Measurements from ENCODE around the gene PPP1R12C.

Gene PPP1R12C

DNA sequence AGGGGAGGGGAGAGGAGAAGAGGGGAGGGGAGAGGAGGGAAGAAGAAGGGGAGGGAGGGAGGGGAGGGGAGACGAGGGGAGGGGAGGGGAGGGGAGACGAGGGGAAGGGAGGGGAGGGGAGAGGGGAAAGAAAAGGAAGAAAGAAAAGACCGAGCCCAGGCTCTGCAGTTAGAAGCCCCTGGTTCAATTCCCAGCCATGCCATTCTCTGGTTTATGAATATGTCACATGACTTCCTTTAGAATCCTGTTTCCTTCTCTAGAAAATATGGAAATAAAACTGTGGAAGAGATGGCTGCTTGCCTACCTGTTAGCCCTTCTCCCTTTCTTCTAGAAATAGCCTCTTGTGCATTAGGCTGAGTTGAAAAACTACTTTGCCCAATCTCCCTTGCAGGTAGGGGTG lies 17.3 kb upstream of the PPP1R12C start:
- TF ChIP-seq MAX (IDR thresholded peaks at IDR 0.05; ENCODE audit: low read depth, low read length) (no peak), MYC (IDR thresholded peaks at IDR 0.05; ENCODE audit: low read depth, low read length) (no peak), POLR2A (IDR thresholded peaks at IDR 0.05; ENCODE audit: extremely low read depth, insufficient read length) (no peak)
- TF ChIP-seq, protein P1, sequence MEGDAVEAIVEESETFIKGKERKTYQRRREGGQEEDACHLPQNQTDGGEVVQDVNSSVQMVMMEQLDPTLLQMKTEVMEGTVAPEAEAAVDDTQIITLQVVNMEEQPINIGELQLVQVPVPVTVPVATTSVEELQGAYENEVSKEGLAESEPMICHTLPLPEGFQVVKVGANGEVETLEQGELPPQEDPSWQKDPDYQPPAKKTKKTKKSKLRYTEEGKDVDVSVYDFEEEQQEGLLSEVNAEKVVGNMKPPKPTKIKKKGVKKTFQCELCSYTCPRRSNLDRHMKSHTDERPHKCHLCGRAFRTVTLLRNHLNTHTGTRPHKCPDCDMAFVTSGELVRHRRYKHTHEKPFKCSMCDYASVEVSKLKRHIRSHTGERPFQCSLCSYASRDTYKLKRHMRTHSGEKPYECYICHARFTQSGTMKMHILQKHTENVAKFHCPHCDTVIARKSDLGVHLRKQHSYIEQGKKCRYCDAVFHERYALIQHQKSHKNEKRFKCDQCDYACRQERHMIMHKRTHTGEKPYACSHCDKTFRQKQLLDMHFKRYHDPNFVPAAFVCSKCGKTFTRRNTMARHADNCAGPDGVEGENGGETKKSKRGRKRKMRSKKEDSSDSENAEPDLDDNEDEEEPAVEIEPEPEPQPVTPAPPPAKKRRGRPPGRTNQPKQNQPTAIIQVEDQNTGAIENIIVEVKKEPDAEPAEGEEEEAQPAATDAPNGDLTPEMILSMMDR (IDR thresholded peaks at IDR 0.05; ENCODE audit: low read depth, low read length) = no peak
- no peak for DNase-seq (ENCODE audit: low read depth)
- no peak overlapping the region for H3K4me3 ChIP-seq (ENCODE audit: low read depth, low read length)

- no peak for TF ChIP-seq MYC (IDR thresholded peaks at IDR 0.05; ENCODE audit: low read depth, low read length)
- TF ChIP-seq POLR2A (IDR thresholded peaks at IDR 0.05; ENCODE audit: extremely low read depth, insufficient read length) = no peak
- TF ChIP-seq, protein P1 (IDR thresholded peaks at IDR 0.05; ENCODE audit: low read depth, low read length) = no peak
- DNase-seq (ENCODE audit: low read depth) = no peak
- no peak overlapping the region for H3K4me3 ChIP-seq (ENCODE audit: low read depth, low read length)
Observed at GRCh38 chr19:55133639-55134444, 16.4 kb upstream of the PPP1R12C start.

- TF ChIP-seq, protein P1 (IDR thresholded peaks at IDR 0.05; ENCODE audit: low read depth, low read length) = peak; percentile 27
- TF ChIP-seq MAX (IDR thresholded peaks at IDR 0.05; ENCODE audit: low read depth, low read length) = no peak
- DNase-seq (ENCODE audit: low read depth) = peak; percentile 31
- no peak overlapping the region for H3K4me3 ChIP-seq (ENCODE audit: low read depth, low read length)
Observed at GRCh38 chr19:55132453-55133129, 15.2 kb upstream of the PPP1R12C start.

DNA sequence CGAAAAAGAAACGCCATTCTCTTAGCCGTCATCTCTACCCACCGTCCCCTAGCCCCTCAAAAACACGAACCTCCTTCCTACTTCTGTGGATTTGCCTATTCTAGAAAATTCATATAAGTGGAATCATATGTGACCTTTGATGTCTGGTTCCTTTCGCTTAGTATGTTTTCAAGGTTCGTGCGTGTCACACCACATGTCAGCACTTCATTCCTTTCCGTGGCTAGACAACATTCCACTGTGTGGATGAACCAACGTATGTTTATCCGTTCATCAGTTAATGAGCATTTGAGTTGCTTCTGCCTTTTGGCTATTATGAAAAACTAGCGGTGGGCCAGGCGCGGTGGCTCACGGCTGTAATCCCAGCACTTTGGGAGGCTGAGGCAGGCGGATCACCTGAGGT lies 14.0 kb upstream of the PPP1R12C start:
- H3K4me3 ChIP-seq (ENCODE audit: low read depth, low read length) = no peak overlapping the region
- no peak for TF ChIP-seq MAX (IDR thresholded peaks at IDR 0.05; ENCODE audit: low read depth, low read length)
- TF ChIP-seq POLR2A (IDR thresholded peaks at IDR 0.05; ENCODE audit: extremely low read depth, insufficient read length) = no peak
- TF ChIP-seq MYC (IDR thresholded peaks at IDR 0.05; ENCODE audit: low read depth, low read length) = no peak
- TF ChIP-seq, protein P1 (IDR thresholded peaks at IDR 0.05; ENCODE audit: low read depth, low read length) = no peak
- DNase-seq (ENCODE audit: low read depth) = no peak

DNA sequence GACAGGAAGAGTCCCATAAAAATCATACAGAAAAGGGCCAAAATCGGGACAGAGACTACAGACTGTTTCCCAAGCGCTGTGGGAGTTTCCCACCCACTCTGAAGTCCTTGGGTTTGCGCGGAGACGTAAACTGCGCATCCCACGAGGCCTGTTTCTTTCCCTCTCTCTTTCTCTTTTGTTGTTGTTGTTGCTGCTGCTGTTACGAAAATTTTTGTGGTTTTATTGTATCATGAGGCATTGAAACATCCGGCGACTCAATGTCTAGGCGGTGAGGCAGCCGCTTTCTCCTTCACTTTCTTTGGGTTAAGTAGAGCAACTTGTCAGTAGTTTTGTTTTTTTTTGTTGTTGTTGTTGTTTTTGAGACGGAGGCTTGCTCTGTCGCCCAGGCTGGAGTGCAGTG lies 1.6 kb upstream of the PPP1R12C start:
- TF ChIP-seq POLR2A (IDR thresholded peaks at IDR 0.05; ENCODE audit: extremely low read depth, insufficient read length) (no peak), MYC (IDR thresholded peaks at IDR 0.05; ENCODE audit: low read depth, low read length) (no peak), MAX (IDR thresholded peaks at IDR 0.05; ENCODE audit: low read depth, low read length) (no peak)
- TF ChIP-seq, protein P1 (IDR thresholded peaks at IDR 0.05; ENCODE audit: low read depth, low read length) = no peak
- peak; percentile 73 for DNase-seq (ENCODE audit: low read depth)
- peak overlapping the region; percentile 73 for H3K4me3 ChIP-seq (ENCODE audit: low read depth, low read length)

Measured in NB4 (cell line).